A549 treated with AZD9567 at 1 μM for 4 hours (cell line): ENCODE results near the gene CCDC88A. TPM values are rescaled to one million over a fixed set of nuclear protein-coding genes. Genes with fewer than 3 reads are reported as not detected.

ENCODE experiments used
- total RNA-seq: library from RNA; stranded (reverse); fragments of 200-300 nt; extraction: Qiagen RNA extraction; gene quantifications from 5 replicates; pipeline ENCODE4 v1.2.3, GENCODE V29; 2022; ENCODE audit not compliant: insufficient read depth

Gene CCDC88A, protein sequence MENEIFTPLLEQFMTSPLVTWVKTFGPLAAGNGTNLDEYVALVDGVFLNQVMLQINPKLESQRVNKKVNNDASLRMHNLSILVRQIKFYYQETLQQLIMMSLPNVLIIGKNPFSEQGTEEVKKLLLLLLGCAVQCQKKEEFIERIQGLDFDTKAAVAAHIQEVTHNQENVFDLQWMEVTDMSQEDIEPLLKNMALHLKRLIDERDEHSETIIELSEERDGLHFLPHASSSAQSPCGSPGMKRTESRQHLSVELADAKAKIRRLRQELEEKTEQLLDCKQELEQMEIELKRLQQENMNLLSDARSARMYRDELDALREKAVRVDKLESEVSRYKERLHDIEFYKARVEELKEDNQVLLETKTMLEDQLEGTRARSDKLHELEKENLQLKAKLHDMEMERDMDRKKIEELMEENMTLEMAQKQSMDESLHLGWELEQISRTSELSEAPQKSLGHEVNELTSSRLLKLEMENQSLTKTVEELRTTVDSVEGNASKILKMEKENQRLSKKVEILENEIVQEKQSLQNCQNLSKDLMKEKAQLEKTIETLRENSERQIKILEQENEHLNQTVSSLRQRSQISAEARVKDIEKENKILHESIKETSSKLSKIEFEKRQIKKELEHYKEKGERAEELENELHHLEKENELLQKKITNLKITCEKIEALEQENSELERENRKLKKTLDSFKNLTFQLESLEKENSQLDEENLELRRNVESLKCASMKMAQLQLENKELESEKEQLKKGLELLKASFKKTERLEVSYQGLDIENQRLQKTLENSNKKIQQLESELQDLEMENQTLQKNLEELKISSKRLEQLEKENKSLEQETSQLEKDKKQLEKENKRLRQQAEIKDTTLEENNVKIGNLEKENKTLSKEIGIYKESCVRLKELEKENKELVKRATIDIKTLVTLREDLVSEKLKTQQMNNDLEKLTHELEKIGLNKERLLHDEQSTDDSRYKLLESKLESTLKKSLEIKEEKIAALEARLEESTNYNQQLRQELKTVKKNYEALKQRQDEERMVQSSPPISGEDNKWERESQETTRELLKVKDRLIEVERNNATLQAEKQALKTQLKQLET (N-terminal part only)
- total RNA-seq: 19.2 to 27.2 TPM (median 23.0 TPM) in 5 replicates

DNA sequence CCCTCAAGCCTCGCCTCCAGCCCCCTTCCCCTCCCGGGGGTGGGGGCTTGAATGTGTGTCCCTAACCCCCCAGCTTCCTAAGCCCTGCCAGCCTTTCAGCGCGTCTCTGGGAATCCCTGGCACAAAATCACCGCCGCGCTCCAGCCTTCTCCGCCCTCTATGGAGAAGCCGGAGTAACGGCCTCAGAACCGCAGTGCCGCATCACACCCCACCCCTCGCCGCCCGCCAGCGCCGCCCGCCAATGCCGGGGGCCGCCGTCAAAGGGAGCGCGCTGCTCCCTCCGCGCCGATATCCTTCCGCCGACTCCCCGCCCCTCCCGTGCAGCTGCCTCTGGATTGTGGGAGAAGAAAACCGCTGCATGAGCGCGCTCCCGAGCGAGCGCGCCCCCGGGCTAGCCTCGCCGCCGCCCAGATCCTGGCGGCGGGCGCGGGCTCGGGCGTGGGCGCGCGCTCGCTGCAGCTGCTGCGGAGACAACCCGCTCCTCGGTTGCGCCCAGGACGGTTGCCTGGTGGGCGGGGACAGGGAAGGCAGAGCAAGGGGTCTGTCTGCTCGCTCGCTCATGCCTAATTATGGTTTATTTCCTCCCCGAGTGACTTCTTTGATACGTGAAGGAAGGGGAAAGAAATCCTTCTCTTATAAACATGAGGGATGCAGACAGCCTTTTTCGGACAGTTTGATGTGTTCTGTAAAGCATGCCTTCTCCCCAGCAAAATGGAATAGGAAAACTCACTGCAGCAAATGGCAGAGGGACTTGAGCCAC, at the start of gene CCDC88A:
CCDC88A (minus strand) TSS at position 178 of the 760 bp plus-strand sequence. CDS start 777 bp downstream, outside the sequence.

GRCh38 chr2:55268907-55269644, 150.6 kb downstream of the CCDC88A start, which contains the start of gene MTIF2:
TSS of gene MTIF2 (minus strand) at chr2:55269231. CDS start at chr2:55263858, 5,373 bp downstream.

Other genes with a start within 250 kb of the CCDC88A start
- gene CLHC1, start 187.6 kb downstream of the CCDC88A start, total RNA-seq: 1.9 to 3.0 TPM (median 2.3 TPM) in 4 of 5 replicates, not detected in the other
- 2,308 to 2,664 TPM (median 2,577 TPM) in 5 replicates for gene RPS27A, start 187.2 kb downstream of the CCDC88A start, total RNA-seq
- 37.1 to 44.5 TPM (median 38.9 TPM) in 5 replicates for gene MTIF2, start 150.6 kb downstream of the CCDC88A start, total RNA-seq
- 45.5 to 48.9 TPM (median 48.0 TPM) in 5 replicates for gene CFAP36, start 99.9 kb upstream of the CCDC88A start, total RNA-seq
- 28.7 to 35.3 TPM (median 33.2 TPM) in 5 replicates for gene PPP4R3B, start 197.8 kb upstream of the CCDC88A start, total RNA-seq